ENCODE results near the gene SMIM30. TPM values are rescaled to one million over a fixed set of nuclear protein-coding genes. Genes with fewer than 3 reads are reported as not detected.

Gene SMIM30
- total RNA-seq, 1 experiment from 2014 or later = 10.1 TPM

DNA sequence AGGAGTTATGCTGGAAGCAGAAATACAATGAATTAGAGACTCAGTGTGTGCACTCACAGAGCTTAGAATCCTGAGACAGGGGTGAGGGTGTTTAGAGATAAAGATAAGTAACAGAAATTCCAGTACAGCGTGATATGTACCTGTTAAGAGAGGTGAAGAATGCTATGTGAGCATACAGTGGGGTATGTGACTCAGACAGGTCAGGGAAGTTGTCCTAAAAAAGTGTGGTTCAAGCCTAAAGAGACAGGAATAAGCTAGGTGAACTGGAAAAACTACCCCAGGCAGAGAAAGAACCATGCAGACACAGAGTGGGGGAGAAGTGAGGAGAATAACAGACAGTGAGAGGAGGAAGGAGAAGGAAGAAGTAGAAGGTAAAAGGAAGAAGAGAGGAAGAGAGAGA, 8.6 kb downstream of the SMIM30 start:
- DNase-seq (ENCODE audit: low read depth, low spot score) = no peak
- Histone ChIP-seq H3K9me3 (ENCODE audit: control insufficient read depth, insufficient read depth, low read depth, low read length) (no peaks in the 10 kb centered on the region), H3K36me3 (ENCODE audit: control insufficient read depth, insufficient read depth, low read length) (no peaks in the 10 kb centered on the region), H3K27me3 (ENCODE audit: control insufficient read depth, insufficient read depth, low read length) (no peaks in the 10 kb centered on the region; the same call in 1 of the 2 replicates), H3K27ac (ENCODE audit: low read length) (no peak overlapping the region), H3K4me1 (ENCODE audit: control insufficient read depth, insufficient read depth, low read length) (no peaks in the 10 kb centered on the region), H3K4me3 (ENCODE audit: low read depth in 2 of 2, low read length in 2 of 2) (no peak overlapping the region)
- in situ Hi-C loops (cut with HindIII; ENCODE audit: low pct_unique_long_range_greater_than_20kb, low sequenced_read_pairs) = no loop called here
- POLR2A ChIA-PET = no interaction called here
- CTCF ChIA-PET = no interaction called here
- no peak for ATAC-seq
- no peak for TF ChIP-seq CTCF (IDR thresholded peaks at IDR 0.05)
- TF ChIP-seq TCF7L2 (IDR thresholded peaks at IDR 0.05; ENCODE audit: low read depth, low read length) = no peak
- intact Hi-C loops (cut with micrococcal nuclease; ENCODE audit: unreplicated experiment) = no loop called here
- no TSS peak for BruUV-seq (replicated peaks)

- in situ Hi-C loops (cut with HindIII; ENCODE audit: low pct_unique_long_range_greater_than_20kb, low sequenced_read_pairs) = no loop called here
- no TSS peak for BruUV-seq (replicated peaks)
- no peaks in the 10 kb centered on the region for H3K4me1 ChIP-seq (ENCODE audit: control insufficient read depth, insufficient read depth, low read length)
- ChIA-PET CTCF (no interaction called here), POLR2A (no interaction called here)
- no peak overlapping the region for H3K27ac ChIP-seq (ENCODE audit: low read length)
- DNase-seq (ENCODE audit: low read depth, low spot score) (no peak), ATAC-seq (no peak)
- no peaks in the 10 kb centered on the region for H3K36me3 ChIP-seq (ENCODE audit: control insufficient read depth, insufficient read depth, low read length)
- intact Hi-C loops (cut with micrococcal nuclease; ENCODE audit: unreplicated experiment) = no loop called here
- H3K27me3 ChIP-seq (ENCODE audit: control insufficient read depth, insufficient read depth, low read length) = no peaks in the 10 kb centered on the region
- no peak overlapping the region for H3K4me3 ChIP-seq (ENCODE audit: low read depth in 2 of 2, low read length in 2 of 2)
- TF ChIP-seq POLR2AphosphoS5 (IDR thresholded peaks at IDR 0.05; ENCODE audit: low read depth, low read length) = no peak
- no peak for TF ChIP-seq SIN3A (IDR thresholded peaks at IDR 0.05; ENCODE audit: borderline replicate concordance, insufficient read depth, low read depth, low read length)
- no peak for TF ChIP-seq TCF7L2 (IDR thresholded peaks at IDR 0.05; ENCODE audit: low read depth, low read length)
- TF ChIP-seq CTCF (IDR thresholded peaks at IDR 0.05) = no peak
- TF ChIP-seq, protein P1, sequence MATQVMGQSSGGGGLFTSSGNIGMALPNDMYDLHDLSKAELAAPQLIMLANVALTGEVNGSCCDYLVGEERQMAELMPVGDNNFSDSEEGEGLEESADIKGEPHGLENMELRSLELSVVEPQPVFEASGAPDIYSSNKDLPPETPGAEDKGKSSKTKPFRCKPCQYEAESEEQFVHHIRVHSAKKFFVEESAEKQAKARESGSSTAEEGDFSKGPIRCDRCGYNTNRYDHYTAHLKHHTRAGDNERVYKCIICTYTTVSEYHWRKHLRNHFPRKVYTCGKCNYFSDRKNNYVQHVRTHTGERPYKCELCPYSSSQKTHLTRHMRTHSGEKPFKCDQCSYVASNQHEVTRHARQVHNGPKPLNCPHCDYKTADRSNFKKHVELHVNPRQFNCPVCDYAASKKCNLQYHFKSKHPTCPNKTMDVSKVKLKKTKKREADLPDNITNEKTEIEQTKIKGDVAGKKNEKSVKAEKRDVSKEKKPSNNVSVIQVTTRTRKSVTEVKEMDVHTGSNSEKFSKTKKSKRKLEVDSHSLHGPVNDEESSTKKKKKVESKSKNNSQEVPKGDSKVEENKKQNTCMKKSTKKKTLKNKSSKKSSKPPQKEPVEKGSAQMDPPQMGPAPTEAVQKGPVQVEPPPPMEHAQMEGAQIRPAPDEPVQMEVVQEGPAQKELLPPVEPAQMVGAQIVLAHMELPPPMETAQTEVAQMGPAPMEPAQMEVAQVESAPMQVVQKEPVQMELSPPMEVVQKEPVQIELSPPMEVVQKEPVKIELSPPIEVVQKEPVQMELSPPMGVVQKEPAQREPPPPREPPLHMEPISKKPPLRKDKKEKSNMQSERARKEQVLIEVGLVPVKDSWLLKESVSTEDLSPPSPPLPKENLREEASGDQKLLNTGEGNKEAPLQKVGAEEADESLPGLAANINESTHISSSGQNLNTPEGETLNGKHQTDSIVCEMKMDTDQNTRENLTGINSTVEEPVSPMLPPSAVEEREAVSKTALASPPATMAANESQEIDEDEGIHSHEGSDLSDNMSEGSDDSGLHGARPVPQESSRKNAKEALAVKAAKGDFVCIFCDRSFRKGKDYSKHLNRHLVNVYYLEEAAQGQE (IDR thresholded peaks at IDR 0.05; ENCODE audit: insufficient read depth in 1 of 2, low read depth in 2 of 2, low read length in 1 of 2) = no peak
- no peaks in the 10 kb centered on the region for H3K9me3 ChIP-seq (ENCODE audit: control insufficient read depth, insufficient read depth, low read depth, low read length)
Observed at GRCh38 chr7:113100121-113100603, 18.2 kb downstream of the SMIM30 start.
